C1 segment of cervical spinal cord (tissue), 14 donors: Measurements from ENCODE around the gene WWOX.
"Not testable (repeated sequence)": the region's sequence is repeated elsewhere in the genome, so short reads cannot be mapped to it uniquely, and the experiment has no call there.

Experiments used
- DNase-seq, 14 donors: peaks; one replicate each; lab custom pipeline; 2025; lab: John Stamatoyannopoulos, UW

WWOX gene

GRCh38 chr16:78490847-78491246 is 391.4 kb downstream of the WWOX start:
- DNase-seq: peak in 8 of 14 donors; percentile 5 to 80 (median 22)

- DNase-seq: no peak
Observed at GRCh38 chr16:78493573-78493972, 394.1 kb downstream of the WWOX start.

- no peak for DNase-seq
Observed at GRCh38 chr16:78494105-78494504, 394.7 kb downstream of the WWOX start.

- DNase-seq: no peak
Observed at GRCh38 chr16:78494674-78495073, 395.2 kb downstream of the WWOX start.

- no peak for DNase-seq
Observed at GRCh38 chr16:78496189-78496588, 396.7 kb downstream of the WWOX start.

- peak in 1 of 14 donors; percentile 75 for DNase-seq
Observed at GRCh38 chr16:78499399-78499798, 399.9 kb downstream of the WWOX start.

- no peak for DNase-seq
Observed at GRCh38 chr16:78500659-78501270, 401.3 kb downstream of the WWOX start.

GRCh38 chr16:78501744-78502143 is 402.3 kb downstream of the WWOX start:
- DNase-seq: no peak

GRCh38 chr16:78502812-78503350 is 403.4 kb downstream of the WWOX start:
- DNase-seq: no peak

GRCh38 chr16:78503602-78504001 is 404.1 kb downstream of the WWOX start:
- peak in 4 of 14 donors; percentile 8 to 60 (median 36) for DNase-seq

- DNase-seq: peak in 1 of 14 donors; percentile 3
Observed at GRCh38 chr16:78504401-78504851, 405.0 kb downstream of the WWOX start.

- no peak for DNase-seq
Observed at GRCh38 chr16:78505036-78505435, 405.6 kb downstream of the WWOX start.

- peak in 11 of 14 donors; percentile 23 to 87 (median 40) for DNase-seq
Observed at GRCh38 chr16:78505544-78506366, 406.3 kb downstream of the WWOX start.

GRCh38 chr16:78506367-78507193 is 407.1 kb downstream of the WWOX start:
- no peak for DNase-seq

- peak in 1 of 14 donors; percentile 49 for DNase-seq
Observed at GRCh38 chr16:78507576-78507975, 408.1 kb downstream of the WWOX start.

- DNase-seq: no peak
Observed at GRCh38 chr16:78509965-78510364, 410.5 kb downstream of the WWOX start.

GRCh38 chr16:78510496-78510895 is 411.0 kb downstream of the WWOX start:
- DNase-seq: no peak

- DNase-seq: no peak
Observed at GRCh38 chr16:78513838-78514237, 414.4 kb downstream of the WWOX start.

- not testable (repeated sequence) for DNase-seq
Observed at GRCh38 chr16:78514888-78515287, 415.4 kb downstream of the WWOX start.

GRCh38 chr16:78515421-78515820 is 416.0 kb downstream of the WWOX start:
- DNase-seq: peak in 1 of 14 donors; percentile 43

GRCh38 chr16:78516006-78516736 is 416.7 kb downstream of the WWOX start:
- DNase-seq: peak in 1 of 14 donors; percentile 86
